Measurements from ENCODE around the gene ACSL4. TPM values are rescaled to one million over a fixed set of nuclear protein-coding genes. Genes with fewer than 3 reads are reported as not detected.
A peak's percentile ranks its signal among the peaks of the same experiment; 100 is the strongest.

The ACSL4 gene
- polyA plus RNA-seq, 3 donors: 17.9 to 40.9 (median 31.2) TPM

- H3K4me1 ChIP-seq (ENCODE audit: control insufficient read depth in 1 of 2, insufficient read depth in 2 of 2, low read length in 2 of 2): peaks cover 4 to 11% of the 10 kb centered on the region in 2 donors
- no peak overlapping the region for H3K4me3 ChIP-seq (replicated peaks in 1 of 3; ENCODE audit: low read depth in 2 of 3, low read length in 3 of 3)
- H4K20me1 ChIP-seq (ENCODE audit: insufficient read depth, low read length): no peaks in the 10 kb centered on the region
- no peak overlapping the region for H3K27ac ChIP-seq (ENCODE audit: low read depth in 1 of 2, low read length in 2 of 2)
- peaks cover 0 to 3% (median 0%) of the 10 kb centered on the region in 7 donors for H3K9me3 Mint-ChIP-seq
- H2AFZ ChIP-seq (ENCODE audit: insufficient read depth, low read depth, low read length, poor library complexity, severe bottlenecking): no peak overlapping the region
- DNase-seq: no peak
- H3K4me1 Mint-ChIP-seq: peaks cover 14% of the 10 kb centered on the region
- peaks cover 0 to 3% of the 10 kb centered on the region in 2 donors for H3K9me3 ChIP-seq (replicated peaks in 1 of 2; ENCODE audit: control insufficient read depth in 1 of 2, insufficient read depth in 1 of 2, low read length in 2 of 2)
- WGBS (ENCODE audit: insufficient coverage): 93% methylated on average over 3 of the region's 3 CpGs
- H3K4me3 Mint-ChIP-seq: no peak overlapping the region
- no peaks in the 10 kb centered on the region for H3K27me3 ChIP-seq (ENCODE audit: control insufficient read depth in 2 of 2, insufficient read depth in 2 of 2, low read length in 2 of 2)
- no peaks in the 10 kb centered on the region for H3K36me3 Mint-ChIP-seq
- no peaks in the 10 kb centered on the region for H3K79me2 ChIP-seq (ENCODE audit: insufficient read depth, low read length)
- H3K27ac Mint-ChIP-seq: peak overlapping the region in 4 of 7 donors; percentile 50 to 88 (median 74)
- no peak overlapping the region for H3K4me2 ChIP-seq (replicated peaks; ENCODE audit: extremely low read depth, low read length, poor library complexity, severe bottlenecking)
- no peak for TF ChIP-seq CTCF (IDR thresholded peaks at IDR 0.05)
- intact Hi-C loops (cut with micrococcal nuclease): no loop called here
- H3K9ac ChIP-seq (ENCODE audit: insufficient read depth, low read length, poor library complexity, severe bottlenecking): no peak overlapping the region
- H3K27me3 Mint-ChIP-seq (ENCODE audit: low read depth in 3 of 3): peaks cover 0 to 12% (median 2%) of the 10 kb centered on the region in 3 donors
- H3K36me3 ChIP-seq (replicated peaks in 1 of 2; ENCODE audit: control insufficient read depth in 1 of 2, insufficient read depth in 2 of 2, low read length in 2 of 2): no peaks in the 10 kb centered on the region
These were observed 42.3 kb upstream of the ACSL4 start for GRCh38 chrX:109775386-109775785.

GRCh38 chrX:109774706-109775105 is 41.6 kb upstream of the ACSL4 start:
- Histone ChIP-seq H3K4me2 (replicated peaks; ENCODE audit: extremely low read depth, low read length, poor library complexity, severe bottlenecking) (no peak overlapping the region), H3K27ac (ENCODE audit: low read depth in 1 of 2, low read length in 2 of 2) (no peak overlapping the region), H3K9me3 (replicated peaks in 1 of 2; ENCODE audit: control insufficient read depth in 1 of 2, insufficient read depth in 1 of 2, low read length in 2 of 2) (peaks cover 0 to 3% of the 10 kb centered on the region in 2 donors), H2AFZ (ENCODE audit: insufficient read depth, low read depth, low read length, poor library complexity, severe bottlenecking) (no peak overlapping the region), H4K20me1 (ENCODE audit: insufficient read depth, low read length) (no peaks in the 10 kb centered on the region), H3K4me1 (ENCODE audit: control insufficient read depth in 1 of 2, insufficient read depth in 2 of 2, low read length in 2 of 2) (peaks cover 4 to 11% of the 10 kb centered on the region in 2 donors), H3K4me3 (replicated peaks in 1 of 3; ENCODE audit: low read depth in 2 of 3, low read length in 3 of 3) (no peak overlapping the region), H3K79me2 (ENCODE audit: insufficient read depth, low read length) (no peaks in the 10 kb centered on the region), H3K27me3 (ENCODE audit: control insufficient read depth in 2 of 2, insufficient read depth in 2 of 2, low read length in 2 of 2) (no peaks in the 10 kb centered on the region), H3K9ac (ENCODE audit: insufficient read depth, low read length, poor library complexity, severe bottlenecking) (no peak overlapping the region), H3K36me3 (replicated peaks in 1 of 2; ENCODE audit: control insufficient read depth in 1 of 2, insufficient read depth in 2 of 2, low read length in 2 of 2) (no peaks in the 10 kb centered on the region)
- intact Hi-C loops (cut with micrococcal nuclease): no loop called here
- peak; percentile 51 to 73 (median 56) for DNase-seq
- Mint-ChIP-seq H3K4me3 (no peak overlapping the region), H3K36me3 (no peaks in the 10 kb centered on the region), H3K4me1 (peaks cover 14% of the 10 kb centered on the region), H3K27me3 (ENCODE audit: low read depth in 3 of 3) (peaks cover 0 to 12% (median 2%) of the 10 kb centered on the region in 3 donors), H3K9me3 (peaks cover 2 to 7% (median 5%) of the 10 kb centered on the region in 7 donors), H3K27ac (peak overlapping the region in 3 of 7 donors; percentile 50 to 88 (median 51))
- TF ChIP-seq CTCF (IDR thresholded peaks at IDR 0.05): no peak
- WGBS (ENCODE audit: insufficient coverage): no CpG with 5 or more reads among the region's 5 CpGs

All from CD14-positive monocyte (primary cell).